Measurements from ENCODE around the gene TUBGCP2. TPM values are rescaled to one million over a fixed set of nuclear protein-coding genes. Genes with fewer than 3 reads are reported as not detected.
A peak's percentile ranks its signal among the peaks of the same experiment; 100 is the strongest.

The TUBGCP2 gene
- total and polyA plus RNA-seq, 2 of the 13 experiments (the other 11 are each of a cell fraction or from before 2014, with no cell fraction given): 21.3 to 34.5 TPM

- TF ChIP-seq REST (IDR thresholded peaks at IDR 0.05; ENCODE audit: borderline replicate concordance in 1 of 2, low read depth in 1 of 2, low read length in 2 of 2): no peak
- TF ChIP-seq SSRP1 (CRISPR knock-in tag; IDR thresholded peaks at IDR 0.05): no peak
- TF ChIP-seq RBM39 (IDR thresholded peaks at IDR 0.05; ENCODE audit: low read depth, low read length, poor library complexity, severe bottlenecking): no peak
- TF ChIP-seq USF2 (IDR thresholded peaks at IDR 0.05; ENCODE audit: low read depth, low read length): no peak
- no peak for TF ChIP-seq USF2 (CRISPR knock-in tag; IDR thresholded peaks at IDR 0.05; ENCODE audit: borderline replicate concordance)
- no peak for TF ChIP-seq HMGA1 (CRISPR knock-in tag; conservative IDR thresholded peaks at IDR 0.05)
- TF ChIP-seq ASH2L (IDR thresholded peaks at IDR 0.05; ENCODE audit: insufficient read length, low read depth, low read length): no peak
- no peak for TF ChIP-seq ZNF331 (CRISPR knock-in tag; IDR thresholded peaks at IDR 0.05)
- no peak for TF ChIP-seq ERF (CRISPR knock-in tag; IDR thresholded peaks at IDR 0.05)
- no peak for TF ChIP-seq ARID4A (CRISPR knock-in tag; IDR thresholded peaks at IDR 0.05; ENCODE audit: borderline replicate concordance)
- TF ChIP-seq ZNF317 (CRISPR knock-in tag; IDR thresholded peaks at IDR 0.05): no peak
- no peak for TF ChIP-seq ZNF143 (CRISPR knock-in tag; IDR thresholded peaks at IDR 0.05)
- TF ChIP-seq SP4 (CRISPR knock-in tag; IDR thresholded peaks at IDR 0.05): peak; percentile 48; the same call in 1 of the 2 replicates
- no peak for TF ChIP-seq GATAD2A (CRISPR knock-in tag; IDR thresholded peaks at IDR 0.05)
Observed at GRCh38 chr10:133261726-133262325, 46.8 kb downstream of the TUBGCP2 start (continued).
